Fibroblast of mammary gland (primary cell): Measurements from ENCODE around the gene MYRIP.
A peak's percentile ranks its signal among the peaks of the same experiment; 100 is the strongest.

Experiments
- DNase-seq: peaks from one replicate; pipeline ENCODE4 v3.0.0-alpha.2; 2010; ENCODE audit warnings: low read depth
- H3K4me3 ChIP-seq: 2 replicates; pipeline ENCODE4 v1.5.1; 2011; ENCODE audit warnings: low read depth, mild to moderate bottlenecking, low read length, moderate library complexity; ENCODE audit not compliant: control insufficient read depth
- TF ChIP-seq, protein P1 (sequence below): conservative IDR thresholded peaks from 2 replicates; pipeline ENCODE4 v1.5.1; 2011; ENCODE audit warnings: low read depth, low read length, inconsistent platforms; ENCODE audit not compliant: control insufficient read depth, insufficient read depth

MYRIP gene

GRCh38 chr3:40200692-40201316 is 391.4 kb downstream of the MYRIP start:
- no peak overlapping the region for H3K4me3 ChIP-seq
- TF ChIP-seq, protein P1, sequence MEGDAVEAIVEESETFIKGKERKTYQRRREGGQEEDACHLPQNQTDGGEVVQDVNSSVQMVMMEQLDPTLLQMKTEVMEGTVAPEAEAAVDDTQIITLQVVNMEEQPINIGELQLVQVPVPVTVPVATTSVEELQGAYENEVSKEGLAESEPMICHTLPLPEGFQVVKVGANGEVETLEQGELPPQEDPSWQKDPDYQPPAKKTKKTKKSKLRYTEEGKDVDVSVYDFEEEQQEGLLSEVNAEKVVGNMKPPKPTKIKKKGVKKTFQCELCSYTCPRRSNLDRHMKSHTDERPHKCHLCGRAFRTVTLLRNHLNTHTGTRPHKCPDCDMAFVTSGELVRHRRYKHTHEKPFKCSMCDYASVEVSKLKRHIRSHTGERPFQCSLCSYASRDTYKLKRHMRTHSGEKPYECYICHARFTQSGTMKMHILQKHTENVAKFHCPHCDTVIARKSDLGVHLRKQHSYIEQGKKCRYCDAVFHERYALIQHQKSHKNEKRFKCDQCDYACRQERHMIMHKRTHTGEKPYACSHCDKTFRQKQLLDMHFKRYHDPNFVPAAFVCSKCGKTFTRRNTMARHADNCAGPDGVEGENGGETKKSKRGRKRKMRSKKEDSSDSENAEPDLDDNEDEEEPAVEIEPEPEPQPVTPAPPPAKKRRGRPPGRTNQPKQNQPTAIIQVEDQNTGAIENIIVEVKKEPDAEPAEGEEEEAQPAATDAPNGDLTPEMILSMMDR: no peak
- peak; percentile 6 for DNase-seq

DNA sequence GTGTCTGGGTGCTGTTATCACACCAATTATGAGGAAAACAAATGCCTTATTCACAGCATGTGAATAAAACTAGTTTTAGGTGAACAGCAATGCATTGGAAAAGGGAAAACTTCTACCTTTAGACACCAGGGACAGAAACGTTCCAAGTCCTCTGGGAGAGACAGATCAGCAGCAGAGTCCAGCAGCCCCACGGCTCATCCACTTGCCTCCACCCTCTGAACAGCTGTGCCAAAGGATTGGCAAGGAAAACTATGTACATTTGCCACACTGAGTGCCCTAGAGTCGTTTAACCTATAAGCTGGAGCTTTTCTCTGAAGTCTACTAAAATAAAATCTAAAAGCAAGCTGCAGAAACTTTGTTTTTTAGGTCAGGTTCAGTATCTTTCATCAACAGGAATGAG is 392.4 kb downstream of the MYRIP start:
- TF ChIP-seq, protein P1: no peak
- no peak overlapping the region for H3K4me3 ChIP-seq
- DNase-seq: no peak

DNA sequence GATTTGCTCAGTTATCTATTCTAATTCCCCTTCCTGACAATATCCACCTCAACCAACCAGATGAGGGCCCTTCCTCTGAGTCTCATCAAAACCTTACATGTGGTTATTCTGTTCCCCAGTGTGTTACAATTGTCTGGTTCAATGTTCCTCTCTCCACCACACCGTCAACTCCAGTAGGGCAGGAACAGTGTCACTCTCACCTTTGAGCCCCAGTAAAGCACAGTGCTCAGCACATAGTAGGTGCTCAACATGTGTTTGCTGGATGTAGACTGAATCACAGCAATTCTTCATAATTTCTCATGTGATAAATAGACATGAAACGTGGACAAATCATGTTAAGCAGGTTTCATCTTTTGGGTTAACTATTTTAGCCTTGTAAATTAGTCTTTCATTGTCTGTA is 397.1 kb downstream of the MYRIP start:
- no peak for DNase-seq
- no peak overlapping the region for H3K4me3 ChIP-seq
- TF ChIP-seq, protein P1: no peak

DNA sequence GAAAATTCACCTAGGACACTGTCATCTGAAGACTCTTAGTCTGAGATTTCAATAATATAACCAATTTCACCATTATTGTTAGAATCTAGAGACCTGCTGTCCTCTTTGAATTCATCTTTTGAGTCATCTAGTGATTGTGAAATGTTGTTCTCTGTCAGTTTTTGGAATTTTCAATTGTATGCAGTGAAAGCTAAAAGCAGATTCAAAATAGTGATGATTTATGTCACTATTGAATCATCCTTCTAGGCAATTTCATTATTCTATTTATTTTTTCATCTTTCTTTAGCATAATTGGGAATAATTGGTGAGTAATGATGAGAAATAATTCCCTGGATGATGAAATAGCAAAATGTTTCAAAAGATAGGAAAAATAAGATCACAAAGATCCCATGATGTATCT is 398.4 kb downstream of the MYRIP start:
- no peak overlapping the region for H3K4me3 ChIP-seq
- DNase-seq: peak; percentile 82
- TF ChIP-seq, protein P1: no peak

DNA sequence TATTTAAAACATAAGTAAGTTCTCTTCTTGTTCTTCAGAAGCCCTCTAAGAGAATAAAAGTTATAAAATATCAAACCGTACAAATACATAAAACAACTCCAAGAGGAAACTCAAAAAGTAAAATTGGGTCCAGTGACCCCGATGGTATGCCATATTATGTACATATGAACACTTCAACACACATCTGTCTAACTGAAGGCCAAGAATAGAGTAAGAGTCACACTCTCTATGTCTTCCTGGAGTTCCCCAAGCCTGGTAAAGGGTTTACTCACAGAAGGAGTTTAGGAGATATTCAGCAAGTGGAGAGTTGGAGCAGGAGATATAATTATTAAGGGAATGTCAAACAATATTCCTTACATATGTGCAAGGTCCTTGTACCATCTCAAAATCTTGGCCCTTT is 398.8 kb downstream of the MYRIP start:
- TF ChIP-seq, protein P1: no peak
- H3K4me3 ChIP-seq: no peak overlapping the region
- peak; percentile 67 for DNase-seq

GRCh38 chr3:40211579-40211978 is 402.2 kb downstream of the MYRIP start:
- DNase-seq: peak; percentile 50
- H3K4me3 ChIP-seq: no peak overlapping the region
- TF ChIP-seq, protein P1: no peak

DNA sequence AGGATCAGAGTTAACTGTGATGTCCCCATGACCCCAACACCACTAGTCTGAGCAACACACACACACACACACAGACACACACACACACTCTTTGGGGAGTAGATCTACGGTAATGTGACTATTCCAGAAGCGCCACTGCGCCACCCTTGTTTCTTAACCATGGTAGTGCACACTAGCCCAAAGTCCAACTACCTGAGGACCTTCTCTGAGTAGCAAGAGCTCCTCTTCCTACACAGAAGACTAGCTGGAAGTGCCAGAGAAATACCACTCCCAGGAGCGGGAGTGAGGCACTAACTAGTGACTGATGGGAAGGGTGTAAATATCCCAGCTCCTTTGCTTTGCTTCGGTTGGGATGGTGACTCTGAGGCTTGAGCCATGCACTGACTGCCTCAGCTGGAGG is 404.1 kb downstream of the MYRIP start:
- no peak overlapping the region for H3K4me3 ChIP-seq
- TF ChIP-seq, protein P1: no peak

More for the DNA sequence above, 404.1 kb downstream of the MYRIP start:
- DNase-seq: no peak
